ENCODE results near the gene PCDH9.

GRCh38 chr13:67229481-67230403 lies at the start of gene PCDH9:
- TF ChIP-seq CTCF (IDR thresholded peaks at IDR 0.05) = peak in 1 of 3 experiments; percentile 1
- peak; percentile 90 for TF ChIP-seq POLR2A (IDR thresholded peaks at IDR 0.05)
